Measurements from ENCODE around the gene HDLBP.

The HDLBP gene

GRCh38 chr2:241273210-241274020 lies 42.1 kb downstream of the HDLBP start:
- DNase-seq = no peak

GRCh38 chr2:241272303-241273209 lies 42.9 kb downstream of the HDLBP start:
- no peak for DNase-seq

GRCh38 chr2:241271706-241272302 lies 43.7 kb downstream of the HDLBP start:
- DNase-seq = no peak

GRCh38 chr2:241270531-241270930 lies 44.9 kb downstream of the HDLBP start:
- no peak for DNase-seq

- DNase-seq = no peak
Observed at GRCh38 chr2:241269707-241270520, 45.6 kb downstream of the HDLBP start.

GRCh38 chr2:241268716-241269445 lies 46.6 kb downstream of the HDLBP start:
- DNase-seq = no peak

- no peak for DNase-seq
Observed at GRCh38 chr2:241268306-241268705, 47.2 kb downstream of the HDLBP start.

GRCh38 chr2:241267249-241268067 lies 48.0 kb downstream of the HDLBP start:
- no peak for DNase-seq

GRCh38 chr2:241265506-241265905 lies 50.0 kb downstream of the HDLBP start:
- DNase-seq = no peak

GRCh38 chr2:241263061-241263460 lies 52.4 kb downstream of the HDLBP start:
- DNase-seq = no peak

- no peak for DNase-seq
Observed at GRCh38 chr2:241261628-241262027, 53.8 kb downstream of the HDLBP start.

- no peak for DNase-seq
Observed at GRCh38 chr2:241260911-241261310, 54.6 kb downstream of the HDLBP start.

- DNase-seq = no peak
Observed at GRCh38 chr2:241258505-241259280, 56.8 kb downstream of the HDLBP start.

- DNase-seq = no peak
Observed at GRCh38 chr2:241257419-241258032, 57.9 kb downstream of the HDLBP start.

- DNase-seq = no peak
Observed at GRCh38 chr2:241256168-241256545, 59.3 kb downstream of the HDLBP start.

- no peak for DNase-seq
Observed at GRCh38 chr2:241255542-241256167, 59.8 kb downstream of the HDLBP start.

GRCh38 chr2:241254904-241255351 lies 60.5 kb downstream of the HDLBP start:
- no peak for DNase-seq

GRCh38 chr2:241252778-241253475 lies 62.5 kb downstream of the HDLBP start:
- DNase-seq = no peak

All from NCI-H526 treated with DMSO at 0.1 percent for 48 hours (cell line).